Coronary artery (tissue), 2 donors: ENCODE results near the gene ATG4A.

Experiments
- DNase-seq: peaks from one replicate; pipeline ENCODE4 v3.0.0-alpha.2; 2017; ENCODE audit warnings: low spot score
- H3K27ac ChIP-seq, 2 donors: fragments of 200-600 bp; sonication (generic); one replicate each; pipeline ENCODE4 v1.5.1; 2016 to 2019
- H3K4me3 ChIP-seq: fragments of 200-600 bp; sonication (generic); 2 replicates; pipeline ENCODE4 v1.5.1; 2016; ENCODE audit warnings: mild to moderate bottlenecking, moderate library complexity
- CTCF ChIP-seq: fragments of 200-600 bp; sonication (generic); IDR thresholded peaks from one replicate; pipeline ENCODE4 v1.5.1; 2019; ENCODE audit warnings: antibody characterized with exemption

Gene ATG4A

GRCh38 chrX:108165383-108166111, 74.0 kb downstream of the ATG4A start:
- TF ChIP-seq CTCF, result no peak
- H3K27ac ChIP-seq, result no peak overlapping the region
- no peak for DNase-seq

DNA sequence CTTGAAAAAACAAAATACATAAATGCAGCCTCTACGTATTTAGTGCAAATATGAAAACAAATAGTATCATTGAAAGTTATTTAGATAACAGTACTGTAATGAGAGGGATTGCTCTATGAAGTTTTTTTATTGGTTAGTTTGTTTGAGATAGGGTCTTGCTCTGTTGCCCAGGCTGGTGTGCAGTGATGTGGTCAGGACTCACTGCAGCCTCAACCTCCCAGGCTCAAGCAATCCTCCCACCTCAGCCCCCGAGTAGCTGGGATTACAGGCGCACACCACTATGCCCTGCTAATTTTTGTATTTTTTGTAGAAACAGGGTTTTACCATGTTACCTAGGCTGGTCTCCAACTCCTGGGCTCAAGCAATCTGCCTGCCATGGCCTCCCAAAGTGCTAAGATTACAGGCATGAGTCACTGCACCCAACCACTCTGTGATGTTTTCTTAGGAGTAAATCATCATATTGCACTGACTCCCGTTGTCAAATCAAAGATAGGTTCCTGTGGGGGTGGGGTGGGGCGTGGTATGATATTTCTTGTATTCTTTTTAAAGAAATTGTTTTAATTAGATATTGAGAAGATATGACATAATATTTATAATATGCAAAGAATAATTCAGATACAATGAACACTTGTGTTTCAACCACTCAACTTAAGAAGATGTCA, 75.8 kb downstream of the ATG4A start:
- no peak for TF ChIP-seq CTCF
- DNase-seq, result no peak
- Histone ChIP-seq H3K27ac (no peak overlapping the region), H3K4me3 (no peak overlapping the region)

More at GRCh38 chrX:108165383-108166111, 74.0 kb downstream of the ATG4A start:
- H3K4me3 ChIP-seq, result no peak overlapping the region

DNA sequence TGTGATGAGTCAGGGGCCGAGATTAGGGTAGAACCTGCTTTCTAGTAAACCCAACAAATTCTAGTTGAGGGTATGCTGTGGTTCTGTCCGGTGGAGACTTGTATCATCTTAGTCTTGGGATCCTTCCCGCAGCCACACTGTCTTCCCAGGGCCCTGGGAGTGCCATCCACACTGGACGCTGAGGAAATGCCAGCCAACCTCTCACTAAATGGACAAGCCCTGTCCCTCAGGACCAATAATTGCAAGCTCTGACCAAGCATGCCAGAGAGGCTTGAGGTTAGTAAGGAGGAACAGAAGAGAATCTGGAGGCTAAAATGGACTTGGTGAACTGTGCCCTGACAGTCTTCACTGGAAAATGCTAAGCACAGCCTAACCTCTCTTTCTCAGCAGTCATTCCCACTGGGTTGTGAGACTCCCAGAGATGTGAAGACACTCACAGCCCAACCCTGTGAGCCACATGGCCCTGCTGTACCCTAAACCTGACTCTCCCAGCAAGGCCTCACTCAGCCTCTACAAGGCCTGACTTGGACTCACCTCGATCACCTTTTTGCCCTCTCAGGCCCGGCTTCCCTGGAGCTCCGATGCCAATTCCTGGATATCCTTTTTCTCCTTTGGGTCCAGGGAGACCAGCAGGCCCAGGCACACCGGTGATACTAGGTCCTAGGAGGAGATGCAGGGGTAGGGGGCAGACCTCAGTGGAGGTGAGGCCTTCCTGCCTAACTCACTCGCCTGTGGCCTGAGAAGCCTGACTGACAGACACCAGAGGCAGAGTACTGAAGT, 77.6 kb downstream of the ATG4A start:
- TF ChIP-seq CTCF, result no peak
- no peak overlapping the region for H3K27ac ChIP-seq
- DNase-seq, result no peak
- no peak overlapping the region for H3K4me3 ChIP-seq

DNA sequence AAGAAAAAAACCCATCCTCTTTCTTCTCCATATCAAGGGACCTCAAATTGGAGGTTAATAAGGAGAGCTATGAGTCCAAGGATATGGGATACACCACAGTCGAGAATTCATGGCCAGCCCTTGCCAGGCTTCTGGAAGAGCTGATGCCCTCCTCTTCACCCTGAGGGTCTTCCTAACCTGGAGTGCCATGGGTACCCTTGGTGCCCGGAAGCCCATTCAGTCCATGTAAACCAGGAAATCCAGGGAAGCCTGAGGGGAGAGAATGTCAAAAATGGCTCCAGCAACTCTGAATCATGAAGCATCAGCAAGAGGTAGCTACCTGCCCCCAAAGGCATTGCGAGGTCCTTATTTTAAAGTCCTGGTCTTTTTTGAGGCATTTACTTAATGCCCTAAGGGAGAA, 78.2 kb downstream of the ATG4A start:
- no peak for TF ChIP-seq CTCF
- Histone ChIP-seq H3K27ac (no peak overlapping the region), H3K4me3 (no peak overlapping the region)
- no peak for DNase-seq

DNA sequence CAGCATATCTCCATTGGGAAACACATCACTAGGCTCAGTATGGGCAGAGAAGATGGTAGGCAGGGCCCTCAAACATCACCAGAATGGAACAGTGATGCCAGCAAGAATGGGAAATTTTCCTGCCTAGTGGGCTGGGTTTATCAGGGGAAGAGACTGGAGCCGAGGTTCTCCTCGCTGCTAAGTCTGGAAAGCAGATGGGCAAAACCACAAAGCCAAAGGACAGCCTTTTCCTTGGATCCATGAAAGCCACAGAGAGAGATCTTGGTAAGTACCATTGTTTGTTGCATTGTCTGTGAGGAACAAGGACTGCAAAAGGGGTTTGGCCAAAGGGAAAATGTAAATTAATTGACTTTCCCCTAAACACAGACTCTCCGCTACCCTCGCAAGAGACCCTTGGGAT, 80.1 kb downstream of the ATG4A start:
- DNase-seq, result no peak
- Histone ChIP-seq H3K4me3 (no peak overlapping the region), H3K27ac (no peak overlapping the region)
- TF ChIP-seq CTCF, result no peak

GRCh38 chrX:108173874-108174273, 82.3 kb downstream of the ATG4A start:
- TF ChIP-seq CTCF, result no peak
- Histone ChIP-seq H3K4me3 (no peak overlapping the region), H3K27ac (no peak overlapping the region)
- DNase-seq, result no peak
